ENCODE measurements around the gene IFI44L. TPM values are rescaled to one million over a fixed set of nuclear protein-coding genes. Genes with fewer than 3 reads are reported as not detected.

Gene IFI44L
- total and polyA plus RNA-seq, 12 donors = 4.4 to 57.0 (median 12.4) TPM

DNA sequence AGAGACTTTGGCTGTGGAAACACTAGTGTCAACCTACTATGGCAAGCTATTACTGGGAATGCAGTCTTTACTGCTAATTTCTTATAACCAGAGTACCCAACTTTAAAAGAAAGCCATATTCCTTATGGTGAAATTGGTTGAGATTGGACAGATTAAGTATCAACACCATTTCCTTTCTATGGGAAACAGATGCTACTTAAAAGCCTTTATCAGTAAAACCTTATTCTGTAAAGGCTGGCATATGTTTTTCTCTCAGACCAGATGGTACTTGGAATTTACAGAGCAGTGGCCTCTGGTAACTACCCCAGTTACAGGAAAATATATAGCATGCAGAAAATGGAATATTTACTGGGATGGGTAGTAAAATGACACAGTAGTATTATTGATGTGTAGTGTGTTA, 48.2 kb downstream of the IFI44L start:
- H3K27me3 ChIP-seq = no peaks in the 10 kb centered on the region
- H3K27ac ChIP-seq = no peak overlapping the region
- TF ChIP-seq, protein P1, sequence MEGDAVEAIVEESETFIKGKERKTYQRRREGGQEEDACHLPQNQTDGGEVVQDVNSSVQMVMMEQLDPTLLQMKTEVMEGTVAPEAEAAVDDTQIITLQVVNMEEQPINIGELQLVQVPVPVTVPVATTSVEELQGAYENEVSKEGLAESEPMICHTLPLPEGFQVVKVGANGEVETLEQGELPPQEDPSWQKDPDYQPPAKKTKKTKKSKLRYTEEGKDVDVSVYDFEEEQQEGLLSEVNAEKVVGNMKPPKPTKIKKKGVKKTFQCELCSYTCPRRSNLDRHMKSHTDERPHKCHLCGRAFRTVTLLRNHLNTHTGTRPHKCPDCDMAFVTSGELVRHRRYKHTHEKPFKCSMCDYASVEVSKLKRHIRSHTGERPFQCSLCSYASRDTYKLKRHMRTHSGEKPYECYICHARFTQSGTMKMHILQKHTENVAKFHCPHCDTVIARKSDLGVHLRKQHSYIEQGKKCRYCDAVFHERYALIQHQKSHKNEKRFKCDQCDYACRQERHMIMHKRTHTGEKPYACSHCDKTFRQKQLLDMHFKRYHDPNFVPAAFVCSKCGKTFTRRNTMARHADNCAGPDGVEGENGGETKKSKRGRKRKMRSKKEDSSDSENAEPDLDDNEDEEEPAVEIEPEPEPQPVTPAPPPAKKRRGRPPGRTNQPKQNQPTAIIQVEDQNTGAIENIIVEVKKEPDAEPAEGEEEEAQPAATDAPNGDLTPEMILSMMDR (IDR thresholded peaks at IDR 0.05) = no peak
- TF ChIP-seq POLR2A (IDR thresholded peaks at IDR 0.05) = no peak
- H3K4me3 ChIP-seq = no peak overlapping the region
- no peaks in the 10 kb centered on the region for H3K36me3 ChIP-seq (replicated peaks in 1 of 2)
- DNase-seq = no peak
- no peaks in the 10 kb centered on the region for H3K9me3 ChIP-seq (replicated peaks in 1 of 3)
- intact Hi-C loops (cut with DNase I) = no loop called here
- H3K4me1 ChIP-seq (replicated peaks in 1 of 2) = no peaks in the 10 kb centered on the region

DNA sequence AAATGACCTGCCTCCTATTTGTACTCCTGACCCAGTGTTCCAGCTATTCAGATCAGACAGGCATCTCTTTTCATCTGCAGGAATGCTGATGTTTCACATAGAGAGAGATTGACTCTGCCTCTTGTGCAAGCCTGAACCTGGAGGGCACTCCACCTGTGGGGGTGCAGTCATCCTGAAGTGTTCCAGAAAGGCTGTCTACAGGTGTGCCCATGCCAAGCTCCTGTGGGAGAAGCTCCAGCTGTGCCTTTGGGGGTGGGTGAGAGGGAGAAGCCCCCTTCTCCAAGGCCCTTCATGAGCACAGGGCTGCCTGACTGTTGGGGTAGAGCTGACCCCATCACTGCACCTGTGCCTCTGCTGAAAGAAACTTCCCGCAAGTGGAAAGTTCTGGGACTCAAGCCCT, 52.2 kb downstream of the IFI44L start:
- no peak overlapping the region for H3K27ac ChIP-seq
- no peak overlapping the region for H3K4me3 ChIP-seq
- TF ChIP-seq POLR2A (IDR thresholded peaks at IDR 0.05) = no peak
- TF ChIP-seq, protein P1 (IDR thresholded peaks at IDR 0.05) = no peak
- intact Hi-C loops (cut with DNase I) = loop anchor here (5.0 kb wide), 1 partner anchor 55 kb away; no protein-coding TSS in a partner anchor
- H3K9me3 ChIP-seq (replicated peaks in 1 of 3) = no peaks in the 10 kb centered on the region
- DNase-seq = no peak
- H3K36me3 ChIP-seq (replicated peaks in 1 of 2) = no peaks in the 10 kb centered on the region
- H3K4me1 ChIP-seq (replicated peaks in 1 of 2) = no peaks in the 10 kb centered on the region
- 48 to 91% methylated on average over 1 of the region's 1 CpG; no CpG with 5 or more reads in 2 of the 4 donors for WGBS, 4 donors
- H3K27me3 ChIP-seq = no peaks in the 10 kb centered on the region

DNA sequence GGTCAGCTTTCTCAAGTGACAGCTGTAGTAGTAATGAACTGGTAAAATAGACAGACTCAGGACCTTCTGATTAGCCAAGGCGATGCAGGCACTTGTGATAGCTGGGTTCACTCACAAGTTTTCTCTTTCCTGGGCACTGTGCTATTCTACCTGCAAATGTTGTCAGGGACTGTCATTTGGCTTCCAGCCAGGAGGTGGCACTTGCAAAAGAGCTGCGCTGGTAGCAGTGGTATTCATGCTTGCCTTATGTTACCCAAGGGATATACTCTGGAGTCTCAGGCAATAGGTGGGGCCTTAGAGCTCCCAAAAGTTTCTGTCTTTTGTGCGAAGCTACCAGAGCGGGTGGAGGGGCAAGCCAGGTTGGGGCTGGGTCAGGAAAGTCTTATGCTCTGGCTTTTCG, 52.9 kb downstream of the IFI44L start:
- intact Hi-C loops (cut with DNase I) = loop anchor here (5.0 kb wide), 1 partner anchor 56 kb away; no protein-coding TSS in a partner anchor
- Histone ChIP-seq H3K4me3 (no peak overlapping the region), H3K4me1 (replicated peaks in 1 of 2) (no peaks in the 10 kb centered on the region), H3K27ac (no peak overlapping the region), H3K9me3 (replicated peaks in 1 of 3) (no peaks in the 10 kb centered on the region), H3K36me3 (replicated peaks in 1 of 2) (no peaks in the 10 kb centered on the region), H3K27me3 (no peaks in the 10 kb centered on the region)
- no peak for TF ChIP-seq POLR2A (IDR thresholded peaks at IDR 0.05)
- TF ChIP-seq, protein P1 (IDR thresholded peaks at IDR 0.05) = no peak
- WGBS, 4 donors = 90 to 100% (median 93%) methylated on average over 4 to 5 of the region's 5 CpGs
- DNase-seq = peak in 1 of 7 donors; percentile 35

DNA sequence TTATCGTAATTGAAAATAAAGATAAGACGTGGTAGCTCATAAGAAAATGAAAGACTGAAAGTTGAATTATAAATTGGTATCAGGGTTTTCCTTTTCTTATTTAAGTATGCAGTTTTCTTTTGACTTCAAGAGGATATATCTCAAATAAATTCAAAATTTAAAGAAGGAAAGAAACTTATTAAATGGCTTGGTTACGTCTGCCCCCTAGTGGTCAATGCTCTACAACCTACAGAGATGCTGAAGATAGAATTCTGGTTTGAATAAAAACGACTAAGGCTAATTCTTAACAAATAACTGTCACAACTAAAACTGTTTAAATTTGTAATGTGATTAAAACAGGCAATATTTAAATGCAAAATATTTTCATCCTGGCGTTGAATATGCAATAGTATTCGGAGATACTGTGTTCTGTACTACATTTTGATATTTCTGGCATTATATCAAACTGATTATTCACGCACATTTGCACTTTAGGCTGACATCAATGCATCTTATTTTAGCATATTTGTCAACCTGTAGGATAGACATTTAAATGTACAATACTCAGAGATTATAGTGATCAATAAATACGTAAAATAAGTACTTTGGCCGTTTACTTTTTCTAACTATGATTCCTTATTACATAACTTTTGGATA, 56.2 kb downstream of the IFI44L start:
- TF ChIP-seq POLR2A (IDR thresholded peaks at IDR 0.05) = no peak
- TF ChIP-seq, protein P1 (IDR thresholded peaks at IDR 0.05) = peak; percentile 73 to 95 (median 84)
- 27 to 39% (median 32%) methylated on average over 9 of the region's 9 CpGs for WGBS, 4 donors
- no peaks in the 10 kb centered on the region for H3K9me3 ChIP-seq (replicated peaks in 1 of 3)
- no peak overlapping the region for H3K4me3 ChIP-seq
- intact Hi-C loops (cut with DNase I) = no loop called here
- H3K4me1 ChIP-seq (replicated peaks in 1 of 2) = no peaks in the 10 kb centered on the region
- H3K36me3 ChIP-seq (replicated peaks in 1 of 2) = no peaks in the 10 kb centered on the region
- DNase-seq = peak; percentile 43 to 80 (median 61)
- H3K27me3 ChIP-seq = no peaks in the 10 kb centered on the region
- no peak overlapping the region for H3K27ac ChIP-seq
